Cortex of kidney (tissue), 1 donor: ENCODE measurements around the gene ZFP14.

Source experiments
- DNase-seq: peaks from one replicate; lab custom pipeline; 2025; lab: John Stamatoyannopoulos, UW

The ZFP14 gene

GRCh38 chr19:36378625-36379509 is at the start of gene ZFP14:
ZFP14 (minus strand) TSS chr19:36379201; CDS start chr19:36367892, 11,309 bp downstream.
- DNase-seq, result peak; percentile 56

- no peak for DNase-seq
Observed at GRCh38 chr19:36423925-36424324, 44.9 kb upstream of the ZFP14 start.

GRCh38 chr19:36421749-36422481 is 42.9 kb upstream of the ZFP14 start:
- DNase-seq, result no peak

- DNase-seq, result no peak
Observed at GRCh38 chr19:36420961-36421748, 42.2 kb upstream of the ZFP14 start.

GRCh38 chr19:36418287-36419001 is 39.4 kb upstream of the ZFP14 start, which contains the start of gene ZFP82:
ZFP82 (minus strand) TSS chr19:36418644; CDS start chr19:36409789, 8,855 bp downstream.
- DNase-seq, result no peak

GRCh38 chr19:36417752-36418286 is 38.8 kb upstream of the ZFP14 start:
- no peak for DNase-seq

GRCh38 chr19:36409841-36410240 is 30.8 kb upstream of the ZFP14 start:
- DNase-seq, result no peak

- no peak for DNase-seq
Observed at GRCh38 chr19:36408101-36408500, 29.1 kb upstream of the ZFP14 start.

- no peak for DNase-seq
Observed at GRCh38 chr19:36404498-36404897, 25.5 kb upstream of the ZFP14 start.

GRCh38 chr19:36401475-36401874 is 22.5 kb upstream of the ZFP14 start:
- no peak for DNase-seq

- no peak for DNase-seq
Observed at GRCh38 chr19:36398571-36398970, 19.6 kb upstream of the ZFP14 start.

- DNase-seq, result no peak
Observed at GRCh38 chr19:36392916-36393673, 14.1 kb upstream of the ZFP14 start.

GRCh38 chr19:36379510-36379819 is 464 bp upstream of the ZFP14 start:
- DNase-seq, result no peak

GRCh38 chr19:36377541-36378178 is 1.3 kb downstream of the ZFP14 start:
- no peak for DNase-seq

- DNase-seq, result no peak
Observed at GRCh38 chr19:36373638-36374156, 5.3 kb downstream of the ZFP14 start.

GRCh38 chr19:36371886-36372285 is 7.1 kb downstream of the ZFP14 start:
- DNase-seq, result no peak

GRCh38 chr19:36363845-36364244 is 15.2 kb downstream of the ZFP14 start:
- no peak for DNase-seq

GRCh38 chr19:36340786-36341372 is 38.1 kb downstream of the ZFP14 start:
- no peak for DNase-seq
